Activated naive CD8-positive, alpha-beta T cell treated with anti-CD3 and anti-CD28 coated beads, Interleukin-2, amount 10 ng/mL, durations not matched to agents 7 days and 5 days (primary cell): ENCODE measurements around the gene CTIF. TPM values are rescaled to one million over a fixed set of nuclear protein-coding genes. Genes with fewer than 3 reads are reported as not detected.

ENCODE experiments used
- ATAC-seq: fragments of 150-1000 bp; cut with Tn5 transposase; one replicate; pipeline ENCODE4 v1.10.0; 2021; ENCODE audit warnings: low read depth, moderate library complexity
- POLR2A ChIA-PET: fragments of 350-600 bp; sonication (Branson Sonifier 250); formaldehyde crosslinking; loops from one replicate; lab custom pipeline; 2021; ENCODE audit warnings: antibody characterized with exemption; lab: Charles Lee
- DNase-seq: peaks from one replicate; pipeline ENCODE4 v3.0.0; 2021
- H3K27ac Mint-ChIP-seq: one replicate; pipeline ENCODE4 v1.8.0; 2022; ENCODE audit warnings: mild to moderate bottlenecking, mixed read lengths
- H3K27me3 Mint-ChIP-seq: one replicate; pipeline ENCODE4 v1.8.0; 2022; ENCODE audit warnings: mild to moderate bottlenecking, moderate library complexity, mixed read lengths
- H3K36me3 Mint-ChIP-seq: one replicate; pipeline ENCODE4 v1.8.0; 2021; ENCODE audit warnings: mild to moderate bottlenecking, mixed read lengths
- H3K4me1 Mint-ChIP-seq: one replicate; pipeline ENCODE4 v1.8.0; 2021; ENCODE audit warnings: mixed read lengths
- H3K4me3 Mint-ChIP-seq: one replicate; pipeline ENCODE4 v1.8.0; 2022; ENCODE audit warnings: mild to moderate bottlenecking, moderate library complexity, mixed read lengths
- H3K9me3 Mint-ChIP-seq: one replicate; pipeline ENCODE4 v1.8.0; 2021; ENCODE audit warnings: mixed read lengths
- total RNA-seq, 2 experiments: library from RNA; stranded (reverse); gene quantifications; one replicate each; pipeline ENCODE4 v1.2.3, GENCODE V29; 2021

The CTIF gene
- total RNA-seq, 2 experiments from 2014 or later = 2.4 to 3.0 TPM

DNA sequence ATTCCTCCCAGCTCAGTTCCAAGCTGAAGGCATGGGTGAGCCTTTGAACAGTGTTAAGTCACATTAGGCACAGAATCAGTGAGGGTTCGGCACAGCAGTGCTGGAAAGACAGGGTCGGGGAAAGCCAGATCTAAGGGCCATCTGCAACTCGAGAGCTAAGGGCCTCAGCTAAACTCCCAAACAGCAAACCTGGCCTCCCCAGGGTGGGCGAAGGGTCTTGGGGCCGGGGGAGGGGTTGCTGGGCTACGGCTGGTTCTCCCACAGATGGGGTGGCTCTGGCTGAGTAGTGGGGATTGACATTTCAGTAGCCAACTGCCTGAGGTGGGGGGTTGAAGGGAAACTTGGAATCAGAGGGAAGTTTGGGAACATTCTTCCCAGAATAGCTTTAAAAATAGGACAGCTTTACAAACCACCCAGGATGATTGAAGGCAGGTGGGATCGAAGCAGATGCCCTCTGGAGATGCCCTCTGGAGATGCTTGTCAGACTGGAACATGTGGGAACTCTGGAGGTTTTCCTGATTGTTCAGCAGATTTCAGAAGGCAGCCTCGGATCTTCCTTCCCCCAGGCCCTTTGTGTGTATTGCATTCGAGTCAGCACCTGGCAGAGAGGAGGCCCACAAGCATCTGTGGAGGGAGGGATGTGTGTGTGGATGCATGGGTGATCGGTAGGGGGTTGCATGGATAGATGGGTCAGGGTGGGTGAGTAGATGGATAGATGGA, 255.6 kb downstream of the CTIF start:
- Mint-ChIP-seq H3K4me3 (no peak overlapping the region), H3K9me3 (peaks cover 4% of the 10 kb centered on the region), H3K27ac (no peak overlapping the region), H3K36me3 (peaks cover 6% of the 10 kb centered on the region), H3K4me1 (peaks cover 9% of the 10 kb centered on the region), H3K27me3 (peaks cover 7% of the 10 kb centered on the region)
- DNase-seq (peak; percentile 4), ATAC-seq (no peak)
- POLR2A ChIA-PET = no interaction called here

- POLR2A ChIA-PET = no interaction called here
- H3K4me1 Mint-ChIP-seq = peaks cover 8% of the 10 kb centered on the region
- H3K36me3 Mint-ChIP-seq = peaks cover 5% of the 10 kb centered on the region
- H3K9me3 Mint-ChIP-seq = peaks cover 4% of the 10 kb centered on the region
- no peak overlapping the region for H3K4me3 Mint-ChIP-seq
- no peak overlapping the region for H3K27ac Mint-ChIP-seq
- peak; percentile 8 for DNase-seq
- no peak for ATAC-seq
- H3K27me3 Mint-ChIP-seq = peaks cover 7% of the 10 kb centered on the region
These were observed 256.9 kb downstream of the CTIF start for GRCh38 chr18:48795696-48796095.

DNA sequence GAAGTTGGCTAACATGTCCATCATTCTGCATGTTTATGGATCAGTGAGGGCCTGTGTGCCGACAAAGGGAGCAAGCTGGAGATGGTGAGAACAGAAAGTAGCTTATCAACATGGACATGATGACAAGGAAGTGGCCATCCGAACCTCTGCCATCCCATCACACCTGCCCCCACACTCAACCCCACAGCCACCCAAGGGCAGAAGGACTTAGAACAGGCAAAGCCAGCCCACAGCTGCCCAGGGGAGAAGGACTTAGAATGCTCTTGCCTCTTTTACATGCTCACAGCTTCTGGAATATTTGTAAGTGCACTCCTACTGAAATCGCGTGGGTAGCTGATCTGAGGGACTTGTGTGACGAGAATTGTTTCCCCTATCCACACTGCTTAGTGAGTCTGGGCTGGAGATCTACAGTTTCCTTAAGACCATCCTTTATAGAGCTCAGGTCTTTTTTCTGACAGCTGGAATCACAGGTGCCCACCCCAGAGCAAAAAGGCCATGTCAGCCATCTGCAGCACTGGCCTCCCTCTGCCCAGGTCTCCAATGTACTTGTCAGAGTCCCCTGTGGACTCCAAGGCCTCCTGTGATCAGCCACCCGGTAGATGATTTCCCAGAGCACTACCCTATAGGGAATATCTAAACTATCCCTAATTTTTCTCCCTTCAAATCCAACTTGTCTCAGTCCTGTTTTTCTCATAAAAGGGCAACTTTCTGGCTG, 257.8 kb downstream of the CTIF start:
- H3K9me3 Mint-ChIP-seq = peaks cover 3% of the 10 kb centered on the region
- peaks cover 7% of the 10 kb centered on the region for H3K27me3 Mint-ChIP-seq
- DNase-seq (peak; percentile 7), ATAC-seq (no peak)
- no peak overlapping the region for H3K4me3 Mint-ChIP-seq
- H3K36me3 Mint-ChIP-seq = peaks cover 4% of the 10 kb centered on the region
- POLR2A ChIA-PET = no interaction called here
- peaks cover 7% of the 10 kb centered on the region for H3K4me1 Mint-ChIP-seq
- H3K27ac Mint-ChIP-seq = no peak overlapping the region

DNA sequence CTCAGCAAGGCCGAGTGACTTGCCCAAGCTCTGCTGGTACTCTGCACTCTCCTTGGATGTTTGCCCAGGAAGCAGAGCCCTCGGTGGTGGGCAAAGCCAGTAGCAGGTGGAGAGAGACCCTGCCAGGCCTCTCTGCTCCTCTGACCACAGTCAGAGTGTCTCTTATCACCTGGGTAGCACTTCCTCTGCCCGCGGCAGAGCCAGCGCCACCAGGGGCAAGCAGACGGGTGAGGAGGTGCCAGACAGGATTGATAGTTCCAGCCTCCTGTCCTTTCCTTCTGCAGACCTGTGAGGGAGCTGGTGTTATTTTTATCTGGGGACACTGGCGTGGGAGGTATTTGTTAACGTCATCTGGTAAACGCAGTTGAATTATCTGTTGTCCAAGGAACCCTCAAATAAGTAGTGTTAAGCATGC, 259.0 kb downstream of the CTIF start:
- DNase-seq = peak; percentile 13
- H3K27me3 Mint-ChIP-seq = peaks cover 7% of the 10 kb centered on the region
- POLR2A ChIA-PET = no interaction called here
- H3K4me1 Mint-ChIP-seq = peaks cover 11% of the 10 kb centered on the region
- H3K4me3 Mint-ChIP-seq = no peak overlapping the region
- no peaks in the 10 kb centered on the region for H3K9me3 Mint-ChIP-seq
- no peak overlapping the region for H3K27ac Mint-ChIP-seq
- ATAC-seq = no peak
- H3K36me3 Mint-ChIP-seq = peaks cover 2% of the 10 kb centered on the region

- Mint-ChIP-seq H3K36me3 (peaks cover 2% of the 10 kb centered on the region), H3K4me1 (peaks cover 11% of the 10 kb centered on the region), H3K27ac (no peak overlapping the region), H3K4me3 (no peak overlapping the region), H3K27me3 (peaks cover 7% of the 10 kb centered on the region), H3K9me3 (no peaks in the 10 kb centered on the region)
- DNase-seq = peak; percentile 24
- no peak for ATAC-seq
- POLR2A ChIA-PET = no interaction called here
These were observed 259.8 kb downstream of the CTIF start for GRCh38 chr18:48798334-48799245.

- no peak overlapping the region for H3K27ac Mint-ChIP-seq
- DNase-seq = peak; percentile 15
- POLR2A ChIA-PET = no interaction called here
These were observed 261.0 kb downstream of the CTIF start for GRCh38 chr18:48799724-48800315.

DNA sequence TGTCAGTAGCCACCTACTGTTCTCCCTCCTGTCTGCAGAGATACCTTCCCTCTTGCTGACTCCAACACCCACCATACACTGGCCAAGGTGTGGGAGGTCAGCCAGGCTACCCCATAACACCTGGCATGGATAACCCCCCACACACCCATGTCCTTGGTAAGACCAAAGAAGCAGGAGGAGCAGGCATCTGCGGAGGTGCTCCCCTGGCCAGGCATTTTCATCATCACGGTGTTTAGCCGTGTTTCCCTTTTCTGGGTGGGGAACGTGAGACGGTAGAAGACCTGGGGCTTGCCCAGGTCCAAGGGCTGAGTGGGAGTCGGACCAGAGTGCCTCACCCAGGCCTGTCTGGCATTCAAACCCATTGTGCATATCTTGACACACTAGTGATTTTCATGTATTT, 261.6 kb downstream of the CTIF start:
- H3K4me3 Mint-ChIP-seq = no peak overlapping the region
- no peak for ATAC-seq
- peaks cover under 1% of the 10 kb centered on the region for H3K27me3 Mint-ChIP-seq
- peaks cover 15% of the 10 kb centered on the region for H3K4me1 Mint-ChIP-seq
- no peak overlapping the region for H3K27ac Mint-ChIP-seq
- POLR2A ChIA-PET = no interaction called here
- no peaks in the 10 kb centered on the region for H3K9me3 Mint-ChIP-seq
- DNase-seq = peak; percentile 9
- H3K36me3 Mint-ChIP-seq = peaks cover 2% of the 10 kb centered on the region

More at GRCh38 chr18:48799724-48800315, 261.0 kb downstream of the CTIF start:
- no peak for ATAC-seq
- Mint-ChIP-seq H3K27me3 (peaks cover 4% of the 10 kb centered on the region), H3K36me3 (peaks cover 2% of the 10 kb centered on the region), H3K4me1 (peaks cover 13% of the 10 kb centered on the region), H3K4me3 (no peak overlapping the region), H3K9me3 (no peaks in the 10 kb centered on the region)

DNA sequence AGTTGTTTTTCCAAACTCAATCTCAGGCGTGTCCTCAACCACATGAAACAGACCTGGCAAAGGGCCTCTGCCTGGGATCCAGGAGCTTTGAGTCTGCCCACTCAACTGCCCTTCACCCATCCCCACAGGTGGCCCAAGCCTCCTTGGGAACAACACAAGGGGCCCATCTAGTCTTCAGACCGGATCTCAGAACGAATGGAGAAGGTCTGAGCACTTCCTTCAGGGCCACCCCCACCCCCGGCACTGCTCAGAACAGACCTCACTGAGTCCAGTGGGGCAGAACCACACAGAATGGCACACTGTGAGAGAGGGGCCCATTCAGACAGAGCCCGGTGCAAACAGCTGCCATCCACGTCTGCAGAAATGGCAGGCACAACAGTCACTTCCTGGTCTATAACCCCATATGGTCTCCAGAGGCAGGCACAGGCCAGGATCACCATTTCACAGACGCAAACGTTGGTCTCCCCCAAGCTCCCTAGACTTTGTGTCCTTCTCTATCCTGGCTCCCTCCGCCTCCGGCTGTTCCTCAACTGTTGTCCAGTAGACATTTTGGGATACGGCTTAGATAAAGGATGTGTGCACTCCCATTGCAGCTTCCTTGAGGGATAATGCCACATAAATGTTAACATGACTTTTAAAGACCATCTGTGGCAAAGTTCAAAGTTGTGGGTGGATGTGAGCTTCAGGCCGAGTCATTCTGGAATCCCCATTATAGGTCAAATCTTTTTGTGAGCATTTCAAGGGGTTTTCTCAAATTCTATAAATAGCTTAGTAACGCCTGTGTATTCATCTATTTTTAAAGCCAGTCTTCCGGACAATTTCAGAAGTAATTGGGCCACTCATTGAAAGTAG, 262.3 kb downstream of the CTIF start:
- POLR2A ChIA-PET = interaction anchor here (1.3 kb wide), 1 partner anchor 26 kb away, joined by 3 read pairs; no protein-coding TSS in a partner anchor
- Mint-ChIP-seq H3K36me3 (peaks cover 2% of the 10 kb centered on the region), H3K4me3 (no peak overlapping the region), H3K9me3 (no peaks in the 10 kb centered on the region), H3K27me3 (no peaks in the 10 kb centered on the region), H3K4me1 (peaks cover 19% of the 10 kb centered on the region), H3K27ac (no peak overlapping the region)
- ATAC-seq (no peak), DNase-seq (peak; percentile 27)

GRCh38 chr18:48801728-48802542, 263.1 kb downstream of the CTIF start:
- Mint-ChIP-seq H3K9me3 (no peaks in the 10 kb centered on the region), H3K27me3 (no peaks in the 10 kb centered on the region), H3K4me3 (no peak overlapping the region), H3K27ac (no peak overlapping the region), H3K36me3 (peaks cover 2% of the 10 kb centered on the region), H3K4me1 (peaks cover 28% of the 10 kb centered on the region)
- ATAC-seq (no peak), DNase-seq (peak; percentile 27)
- POLR2A ChIA-PET = interaction anchor here (0.5 to 1.3 kb wide), 2 partner anchors 25 to 658 kb away, joined by 3 read pairs; no protein-coding TSS in a partner anchor

- no peak for ATAC-seq
- Mint-ChIP-seq H3K27ac (no peak overlapping the region), H3K9me3 (no peaks in the 10 kb centered on the region), H3K36me3 (peaks cover 2% of the 10 kb centered on the region), H3K4me3 (no peak overlapping the region), H3K4me1 (peaks cover 35% of the 10 kb centered on the region), H3K27me3 (no peaks in the 10 kb centered on the region)
- DNase-seq = peak; percentile 27
- POLR2A ChIA-PET = interaction anchor here (0.5 to 1.3 kb wide), 2 partner anchors 25 to 657 kb away, joined by 3 read pairs; no protein-coding TSS in a partner anchor
These were observed 263.9 kb downstream of the CTIF start for GRCh38 chr18:48802543-48803290.

GRCh38 chr18:48803518-48803917, 264.7 kb downstream of the CTIF start:
- ATAC-seq (no peak), DNase-seq (peak; percentile 9)
- peaks cover 4% of the 10 kb centered on the region for H3K36me3 Mint-ChIP-seq
- H3K9me3 Mint-ChIP-seq = no peaks in the 10 kb centered on the region
- POLR2A ChIA-PET = no interaction called here
- H3K27me3 Mint-ChIP-seq = no peaks in the 10 kb centered on the region
- no peak overlapping the region for H3K27ac Mint-ChIP-seq
- peaks cover 39% of the 10 kb centered on the region for H3K4me1 Mint-ChIP-seq
- no peak overlapping the region for H3K4me3 Mint-ChIP-seq
